HepG2 (cell line): ENCODE results near the gene LZTR1. TPM values are rescaled to one million over a fixed set of nuclear protein-coding genes. Genes with fewer than 3 reads are reported as not detected.

Experiments used
- ARNTL ChIP-seq: sonication (generic); formaldehyde crosslinking; IDR thresholded peaks from 2 replicates; pipeline ENCODE4 v1.4.0; 2020; ENCODE audit warnings: mild to moderate bottlenecking, missing genetic modification reagents
- BRCA1 ChIP-seq: sonication (generic); formaldehyde crosslinking; IDR thresholded peaks from 2 replicates; pipeline ENCODE4 v1.4.0; 2020; ENCODE audit warnings: missing genetic modification reagents
- CENPBD1 ChIP-seq: sonication (generic); formaldehyde crosslinking; IDR thresholded peaks from 2 replicates; pipeline ENCODE4 v1.8.0; 2022; ENCODE audit warnings: missing genetic modification reagents, low read depth, mild to moderate bottlenecking, borderline replicate concordance
- CENPT ChIP-seq: sonication (generic); formaldehyde crosslinking; IDR thresholded peaks from 2 replicates; pipeline ENCODE4 v1.8.0; 2022; ENCODE audit warnings: low read depth, mild to moderate bottlenecking, moderate library complexity, missing genetic modification reagents
- FOXC1 ChIP-seq: sonication (generic); formaldehyde crosslinking; IDR thresholded peaks from 2 replicates; pipeline ENCODE4 v1.8.0; 2022; ENCODE audit warnings: mild to moderate bottlenecking, missing genetic modification reagents, borderline replicate concordance
- GLI4 ChIP-seq: sonication (generic); formaldehyde crosslinking; IDR thresholded peaks from 2 replicates; pipeline ENCODE4 v1.5.1; 2020; ENCODE audit warnings: missing genetic modification reagents, mild to moderate bottlenecking, moderate library complexity, borderline replicate concordance
- GMEB1 ChIP-seq: sonication (generic); formaldehyde crosslinking; IDR thresholded peaks from 2 replicates; pipeline ENCODE4 v1.5.1; 2020; ENCODE audit warnings: missing genetic modification reagents, mild to moderate bottlenecking, borderline replicate concordance
- HNRNPL ChIP-seq: fragments of 200-400 bp; formaldehyde crosslinking; IDR thresholded peaks from 2 replicates; pipeline ENCODE4 v1.6.1; 2017; ENCODE audit warnings: mild to moderate bottlenecking, low read depth, low read length
- IKZF1 ChIP-seq: fragments of 450-650 bp; IDR thresholded peaks from 2 replicates; pipeline ENCODE4 v1.7.1; 2016
- KLF9 ChIP-seq: IDR thresholded peaks from 2 replicates; pipeline ENCODE4 v1.6.1; 2016; ENCODE audit warnings: low read depth
- PBX3 ChIP-seq: sonication (generic); formaldehyde crosslinking; IDR thresholded peaks from 2 replicates; pipeline ENCODE4 v1.8.1; 2023; ENCODE audit warnings: missing genetic modification reagents, inconsistent platforms, borderline replicate concordance
- POLR2G ChIP-seq: fragments of 200-400 bp; formaldehyde crosslinking; IDR thresholded peaks from 2 replicates; pipeline ENCODE4 v1.6.1; 2018; ENCODE audit warnings: mild to moderate bottlenecking, low read depth, low read length, moderate library complexity
- SP1 ChIP-seq, 2 experiments: fragments of 450-650 bp in 1 of 2; sonication (generic) in 1 of 2; formaldehyde crosslinking in 1 of 2; IDR thresholded peaks; 2 replicates each; pipeline versions ENCODE4 v1.4.0 to v1.6.1; 2016 to 2020; ENCODE audit warnings: missing genetic modification reagents in 1 of 2
- SP140L ChIP-seq: sonication (generic); formaldehyde crosslinking; IDR thresholded peaks from 2 replicates; pipeline ENCODE4 v1.4.0; 2020; ENCODE audit warnings: missing genetic modification reagents, borderline replicate concordance
- ZNF251 ChIP-seq: sonication (generic); formaldehyde crosslinking; IDR thresholded peaks from 2 replicates; pipeline ENCODE4 v1.9.0; 2021; ENCODE audit warnings: mild to moderate bottlenecking, missing genetic modification reagents
- ZNF256 ChIP-seq: sonication (generic); formaldehyde crosslinking; conservative IDR thresholded peaks from 2 replicates; pipeline ENCODE4 v1.4.0; 2020; ENCODE audit warnings: missing genetic modification reagents
- ZNF577 ChIP-seq: sonication (generic); formaldehyde crosslinking; IDR thresholded peaks from 2 replicates; pipeline ENCODE4 v1.4.0; 2020; ENCODE audit warnings: mild to moderate bottlenecking, low read depth, missing genetic modification reagents, borderline replicate concordance
- ZNF691 ChIP-seq: sonication (generic); formaldehyde crosslinking; IDR thresholded peaks from 2 replicates; pipeline ENCODE4 v1.4.0; 2020; ENCODE audit warnings: missing genetic modification reagents, low read depth, mild to moderate bottlenecking, borderline replicate concordance
- ZNF7 ChIP-seq: IDR thresholded peaks from 2 replicates; pipeline ENCODE4 v1.6.1; 2016; ENCODE audit warnings: missing biosample characterization, missing genetic modification reagents
- ZNF747 ChIP-seq: sonication (generic); formaldehyde crosslinking; IDR thresholded peaks from 2 replicates; pipeline ENCODE4 v1.8.1; 2023; ENCODE audit warnings: missing genetic modification reagents, mild to moderate bottlenecking, borderline replicate concordance
- ZNF816 ChIP-seq: sonication (generic); formaldehyde crosslinking; IDR thresholded peaks from 2 replicates; pipeline ENCODE4 v1.8.0; 2022; ENCODE audit warnings: missing genetic modification reagents, mild to moderate bottlenecking, borderline replicate concordance
- polyA plus RNA-seq, 8 experiments: library from polyadenylated mRNA; depleted of rRNA in 3 of 8; stranded (reverse) in 7 of 8; unstranded in 1 of 8; fragments of >200 nt; fragmentation: Illumina TruSeq in 4 of 8; extraction: Trizol in 4 of 8; gene quantifications; 2 replicates each; pipeline versions ENCODE4 v1.2.1 to v1.2.3, GENCODE V29; 2011 to 2016; ENCODE audit warnings: low read depth in 4 of 8, missing spikeins in 1 of 8, mixed read lengths in 1 of 8; ENCODE audit not compliant: insufficient read depth in 1 of 8
- total RNA-seq, 5 experiments: library from RNA; depleted of rRNA; stranded (reverse); fragments of >200 nt; fragmentation: Illumina TruSeq; extraction: Trizol; gene quantifications; 2 replicates each; pipeline ENCODE4 v1.2.3, GENCODE V29; 2016; ENCODE audit warnings: low read depth in 1 of 5
- TF ChIP-seq, protein P1 (sequence below): IDR thresholded peaks from 2 replicates; pipeline ENCODE4 v1.6.1; 2018; ENCODE audit warnings: missing genetic modification reagents
- TF ChIP-seq, protein P2 (sequence below): sonication (generic); formaldehyde crosslinking; IDR thresholded peaks from 2 replicates; pipeline ENCODE4 v1.4.0; 2020; ENCODE audit warnings: missing genetic modification reagents

Gene LZTR1
- total and polyA plus RNA-seq, 2 of the 13 experiments (the other 11 are each of a cell fraction or from before 2014, with no cell fraction given): 21.8 to 22.4 TPM

GRCh38 chr22:20951151-20951931, 30.8 kb upstream of the LZTR1 start (continued):
- TF ChIP-seq ZNF691: no peak
- no peak for TF ChIP-seq SP1 (IDR thresholded peaks at IDR 0.05)
- TF ChIP-seq SP1 (CRISPR knock-in tag; IDR thresholded peaks at IDR 0.05): no peak
- no peak for TF ChIP-seq ZNF256 (CRISPR knock-in tag)
- no peak for TF ChIP-seq GLI4
- no peak for TF ChIP-seq GMEB1
- TF ChIP-seq SP140L (CRISPR knock-in tag): no peak
- TF ChIP-seq ZNF251 (CRISPR knock-in tag): no peak
- TF ChIP-seq ZNF577 (CRISPR knock-in tag): no peak
- TF ChIP-seq IKZF1: no peak
- TF ChIP-seq HNRNPL: no peak
- TF ChIP-seq, protein P1, sequence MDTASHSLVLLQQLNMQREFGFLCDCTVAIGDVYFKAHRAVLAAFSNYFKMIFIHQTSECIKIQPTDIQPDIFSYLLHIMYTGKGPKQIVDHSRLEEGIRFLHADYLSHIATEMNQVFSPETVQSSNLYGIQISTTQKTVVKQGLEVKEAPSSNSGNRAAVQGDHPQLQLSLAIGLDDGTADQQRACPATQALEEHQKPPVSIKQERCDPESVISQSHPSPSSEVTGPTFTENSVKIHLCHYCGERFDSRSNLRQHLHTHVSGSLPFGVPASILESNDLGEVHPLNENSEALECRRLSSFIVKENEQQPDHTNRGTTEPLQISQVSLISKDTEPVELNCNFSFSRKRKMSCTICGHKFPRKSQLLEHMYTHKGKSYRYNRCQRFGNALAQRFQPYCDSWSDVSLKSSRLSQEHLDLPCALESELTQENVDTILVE: no peak
- no peak for TF ChIP-seq ARNTL
- 0 out of 2 replicates have a peak, but pooled peaks have one; percentile 3 for TF ChIP-seq BRCA1 (CRISPR knock-in tag)
- TF ChIP-seq POLR2G: peak; percentile 69
- TF ChIP-seq ZNF747: no peak
- TF ChIP-seq PBX3 (CRISPR knock-in tag): no peak
- TF ChIP-seq CENPBD1: no peak
- no peak for TF ChIP-seq FOXC1 (CRISPR knock-in tag)
- no peak for TF ChIP-seq ZNF7 (CRISPR knock-in tag)
- no peak for TF ChIP-seq KLF9
- TF ChIP-seq ZNF816 (CRISPR knock-in tag): no peak
- no peak for TF ChIP-seq CENPT (CRISPR knock-in tag)
- TF ChIP-seq, protein P2, sequence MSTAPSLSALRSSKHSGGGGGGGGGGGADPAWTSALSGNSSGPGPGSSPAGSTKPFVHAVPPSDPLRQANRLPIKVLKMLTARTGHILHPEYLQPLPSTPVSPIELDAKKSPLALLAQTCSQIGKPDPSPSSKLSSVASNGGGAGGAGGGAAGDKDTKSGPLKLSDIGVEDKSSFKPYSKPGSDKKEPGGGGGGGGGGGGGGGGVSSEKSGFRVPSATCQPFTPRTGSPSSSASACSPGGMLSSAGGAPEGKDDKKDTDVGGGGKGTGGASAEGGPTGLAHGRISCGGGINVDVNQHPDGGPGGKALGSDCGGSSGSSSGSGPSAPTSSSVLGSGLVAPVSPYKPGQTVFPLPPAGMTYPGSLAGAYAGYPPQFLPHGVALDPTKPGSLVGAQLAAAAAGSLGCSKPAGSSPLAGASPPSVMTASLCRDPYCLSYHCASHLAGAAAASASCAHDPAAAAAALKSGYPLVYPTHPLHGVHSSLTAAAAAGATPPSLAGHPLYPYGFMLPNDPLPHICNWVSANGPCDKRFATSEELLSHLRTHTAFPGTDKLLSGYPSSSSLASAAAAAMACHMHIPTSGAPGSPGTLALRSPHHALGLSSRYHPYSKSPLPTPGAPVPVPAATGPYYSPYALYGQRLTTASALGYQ (CRISPR knock-in tag): no peak
